ENCODE data around the gene DAND5. TPM values are rescaled to one million over a fixed set of nuclear protein-coding genes. Genes with fewer than 3 reads are reported as not detected.
A peak's percentile ranks its signal among the peaks of the same experiment; 100 is the strongest.
"Not testable (repeated sequence)": the region's sequence is repeated elsewhere in the genome, so short reads cannot be mapped to it uniquely, and the experiment has no call there.

DAND5 gene
- total RNA-seq, 1 donor from 2014 or later: 0.32 TPM

DNA sequence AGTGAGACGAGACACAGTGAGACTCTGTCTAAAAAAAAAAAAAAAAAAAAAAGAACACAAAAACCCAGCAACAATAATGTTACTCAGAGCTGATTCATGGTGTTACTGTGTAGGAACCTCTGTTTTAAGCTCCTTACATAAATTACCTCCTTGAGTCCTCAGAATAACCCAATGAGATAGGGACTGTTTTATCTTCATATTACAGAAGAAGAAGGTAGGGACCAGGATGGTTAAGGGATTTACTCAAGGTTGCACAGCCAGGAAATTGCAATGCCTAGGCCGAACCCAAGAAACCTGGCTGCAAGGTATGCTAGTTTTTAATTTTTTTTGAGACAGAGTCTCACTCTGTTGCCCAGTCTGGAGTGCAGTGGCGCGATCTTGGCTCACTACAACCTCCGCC lies 1.5 kb upstream of the DAND5 start:
- H3K9me3 ChIP-seq: no peaks in the 10 kb centered on the region
- DNase-seq: no peak
- no peak overlapping the region for H3K27ac ChIP-seq
- no peak for ATAC-seq
- TF ChIP-seq CTCF (IDR thresholded peaks at IDR 0.05): no peak
- intact Hi-C loops (cut with DNase I): no loop called here
- H3K4me3 ChIP-seq: no peak overlapping the region
- H3K27me3 ChIP-seq (ENCODE audit: low read depth): no peaks in the 10 kb centered on the region
- H3K4me1 ChIP-seq: peaks cover 9% of the 10 kb centered on the region
- no peaks in the 10 kb centered on the region for H3K36me3 ChIP-seq

- Histone ChIP-seq H3K27ac (no peak overlapping the region), H3K36me3 (no peaks in the 10 kb centered on the region), H3K27me3 (ENCODE audit: low read depth) (no peaks in the 10 kb centered on the region), H3K4me3 (no peak overlapping the region), H3K9me3 (no peaks in the 10 kb centered on the region), H3K4me1 (peaks cover 7% of the 10 kb centered on the region)
- intact Hi-C loops (cut with DNase I): no loop called here
- DNase-seq (no peak), ATAC-seq (no peak)
- TF ChIP-seq CTCF (IDR thresholded peaks at IDR 0.05): no peak
Measured at GRCh38 chr19:12970070-12970820, 869 bp downstream of the DAND5 start.

DNA sequence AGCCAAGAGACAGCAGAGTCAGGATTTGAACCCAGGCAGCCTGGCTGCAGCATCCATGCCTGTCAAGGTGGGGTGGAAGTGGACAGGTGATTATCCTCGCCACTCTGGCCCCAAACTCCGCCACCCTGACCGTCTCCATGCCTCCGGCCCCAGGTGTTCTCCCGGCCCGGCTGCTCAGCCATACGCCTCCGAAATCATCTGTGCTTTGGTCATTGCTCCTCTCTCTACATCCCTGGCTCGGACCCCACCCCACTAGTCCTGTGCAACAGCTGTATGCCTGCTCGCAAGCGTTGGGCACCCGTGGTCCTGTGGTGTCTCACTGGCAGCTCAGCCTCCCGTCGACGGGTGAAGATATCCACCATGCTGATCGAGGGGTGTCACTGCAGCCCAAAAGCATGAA lies 3.9 kb downstream of the DAND5 start:
- H3K9me3 ChIP-seq: no peaks in the 10 kb centered on the region
- H3K27ac ChIP-seq: no peak overlapping the region
- no peak overlapping the region for H3K4me3 ChIP-seq
- no peaks in the 10 kb centered on the region for H3K36me3 ChIP-seq
- H3K27me3 ChIP-seq (ENCODE audit: low read depth): peaks cover 6% of the 10 kb centered on the region
- TF ChIP-seq CTCF (IDR thresholded peaks at IDR 0.05): no peak
- DNase-seq: no peak
- peaks cover 7% of the 10 kb centered on the region for H3K4me1 ChIP-seq
- no peak for ATAC-seq
- intact Hi-C loops (cut with DNase I): no loop called here

- Histone ChIP-seq H3K4me3 (no peak overlapping the region), H3K27ac (no peak overlapping the region), H3K36me3 (no peaks in the 10 kb centered on the region), H3K4me1 (peaks cover 8% of the 10 kb centered on the region), H3K9me3 (no peaks in the 10 kb centered on the region), H3K27me3 (ENCODE audit: low read depth) (peaks cover 6% of the 10 kb centered on the region)
- TF ChIP-seq CTCF (IDR thresholded peaks at IDR 0.05): no peak
- ATAC-seq (peak in 1 of 2 donors; percentile 4), DNase-seq (no peak)
- intact Hi-C loops (cut with DNase I): no loop called here
Measured at GRCh38 chr19:12974301-12975220, 5.2 kb downstream of the DAND5 start.

DNA sequence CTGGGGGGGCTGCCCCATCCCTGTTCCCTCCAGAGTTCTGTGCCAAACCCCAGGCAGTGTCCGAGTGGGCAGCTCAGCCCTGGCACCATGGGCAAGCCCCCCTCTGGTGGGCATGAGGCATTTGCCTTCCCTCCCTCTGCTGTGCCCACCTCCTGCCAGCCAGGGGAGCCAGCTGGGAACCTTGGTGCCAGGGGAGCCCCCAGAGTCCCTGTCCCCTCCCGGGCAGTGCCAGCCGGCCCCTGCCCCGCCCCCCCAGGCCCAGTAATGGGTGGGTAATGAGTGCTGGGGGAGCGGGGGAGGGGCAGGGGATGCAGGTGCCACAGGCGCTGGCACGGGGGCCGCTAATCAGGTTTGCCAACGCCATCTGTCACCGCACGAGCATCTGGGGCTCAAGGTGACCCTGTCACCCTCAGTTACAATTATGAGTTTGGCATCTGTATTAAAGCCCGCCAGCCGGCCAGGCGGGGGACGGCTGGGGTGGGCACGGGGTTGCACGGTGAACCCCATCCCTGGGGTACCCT lies 5.9 kb downstream of the DAND5 start:
- ATAC-seq: peak in 1 of 2 donors; percentile 3
- Histone ChIP-seq H3K27me3 (ENCODE audit: low read depth) (peaks cover 6% of the 10 kb centered on the region), H3K36me3 (no peaks in the 10 kb centered on the region), H3K27ac (no peak overlapping the region), H3K4me3 (no peak overlapping the region), H3K4me1 (peaks cover 8% of the 10 kb centered on the region), H3K9me3 (no peaks in the 10 kb centered on the region)
- intact Hi-C loops (cut with DNase I): no loop called here
- TF ChIP-seq CTCF (IDR thresholded peaks at IDR 0.05): no peak
- no peak for DNase-seq

GRCh38 chr19:12976109-12976508 lies 6.7 kb downstream of the DAND5 start:
- H3K36me3 ChIP-seq; H3K27me3 ChIP-seq (ENCODE audit: low read depth); ATAC-seq; DNase-seq; H3K4me1 ChIP-seq; H3K27ac ChIP-seq; H3K9me3 ChIP-seq; H3K4me3 ChIP-seq; intact Hi-C loops (cut with DNase I): not testable (repeated sequence)

Measured in lower lobe of right lung (tissue), 2 donors.